ENCODE measurements around the gene PGF. TPM values are rescaled to one million over a fixed set of nuclear protein-coding genes. Genes with fewer than 3 reads are reported as not detected.

The PGF gene
- total and polyA plus RNA-seq, 2 of the 13 experiments (the other 11 are each of a cell fraction or from before 2014, with no cell fraction given) = 10.7 to 27.5 TPM

GRCh38 chr14:74922752-74923401 lies 32.5 kb downstream of the PGF start, which contains the start of gene RPS6KL1 (continued):
- TF ChIP-seq THAP11 (CRISPR knock-in tag; IDR thresholded peaks at IDR 0.05) (peak; percentile 34; the same call in 1 of the 2 replicates), PAF1 (CRISPR knock-in tag; IDR thresholded peaks at IDR 0.05) (no peak), SMAD9 (CRISPR knock-in tag; IDR thresholded peaks at IDR 0.05) (no peak), NFIB (CRISPR knock-in tag; IDR thresholded peaks at IDR 0.05; ENCODE audit: borderline replicate concordance) (no peak), LCORL (IDR thresholded peaks at IDR 0.05) (no peak), LCORL (CRISPR knock-in tag; IDR thresholded peaks at IDR 0.05) (peak; percentile 61; the same call in 1 of the 2 replicates), ZNF460 (CRISPR knock-in tag; IDR thresholded peaks at IDR 0.05; ENCODE audit: borderline replicate concordance) (no peak), CREBL2 (CRISPR knock-in tag; IDR thresholded peaks at IDR 0.05; ENCODE audit: borderline replicate concordance) (no peak), LRRFIP1 (CRISPR knock-in tag; conservative IDR thresholded peaks at IDR 0.05) (no peak), ASH2L (IDR thresholded peaks at IDR 0.05; ENCODE audit: insufficient read length, low read depth, low read length) (peak; percentile 54), ZNF501 (CRISPR knock-in tag; IDR thresholded peaks at IDR 0.05) (peak; percentile 58; the same call in 1 of the 2 replicates), MXD4 (CRISPR knock-in tag; IDR thresholded peaks at IDR 0.05) (peak; percentile 45; the same call in 1 of the 2 replicates), ATF7 (IDR thresholded peaks at IDR 0.05) (peak; percentile 55; the same call in 1 of the 2 replicates), ATF7 (CRISPR knock-in tag; IDR thresholded peaks at IDR 0.05) (peak; percentile 97), ZSCAN12 (CRISPR knock-in tag; IDR thresholded peaks at IDR 0.05) (no peak), ATF2 (CRISPR knock-in tag; IDR thresholded peaks at IDR 0.05) (peak; percentile 99), CCDC6 (CRISPR knock-in tag; IDR thresholded peaks at IDR 0.05) (peak; percentile 58; the same call in 1 of the 2 replicates), BORCS8-MEF2B (CRISPR knock-in tag; IDR thresholded peaks at IDR 0.05) (no peak)
- TF ChIP-seq, protein P1, sequence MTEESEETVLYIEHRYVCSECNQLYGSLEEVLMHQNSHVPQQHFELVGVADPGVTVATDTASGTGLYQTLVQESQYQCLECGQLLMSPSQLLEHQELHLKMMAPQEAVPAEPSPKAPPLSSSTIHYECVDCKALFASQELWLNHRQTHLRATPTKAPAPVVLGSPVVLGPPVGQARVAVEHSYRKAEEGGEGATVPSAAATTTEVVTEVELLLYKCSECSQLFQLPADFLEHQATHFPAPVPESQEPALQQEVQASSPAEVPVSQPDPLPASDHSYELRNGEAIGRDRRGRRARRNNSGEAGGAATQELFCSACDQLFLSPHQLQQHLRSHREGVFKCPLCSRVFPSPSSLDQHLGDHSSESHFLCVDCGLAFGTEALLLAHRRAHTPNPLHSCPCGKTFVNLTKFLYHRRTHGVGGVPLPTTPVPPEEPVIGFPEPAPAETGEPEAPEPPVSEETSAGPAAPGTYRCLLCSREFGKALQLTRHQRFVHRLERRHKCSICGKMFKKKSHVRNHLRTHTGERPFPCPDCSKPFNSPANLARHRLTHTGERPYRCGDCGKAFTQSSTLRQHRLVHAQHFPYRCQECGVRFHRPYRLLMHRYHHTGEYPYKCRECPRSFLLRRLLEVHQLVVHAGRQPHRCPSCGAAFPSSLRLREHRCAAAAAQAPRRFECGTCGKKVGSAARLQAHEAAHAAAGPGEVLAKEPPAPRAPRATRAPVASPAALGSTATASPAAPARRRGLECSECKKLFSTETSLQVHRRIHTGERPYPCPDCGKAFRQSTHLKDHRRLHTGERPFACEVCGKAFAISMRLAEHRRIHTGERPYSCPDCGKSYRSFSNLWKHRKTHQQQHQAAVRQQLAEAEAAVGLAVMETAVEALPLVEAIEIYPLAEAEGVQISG (CRISPR knock-in tag; IDR thresholded peaks at IDR 0.05) = peak; percentile 65
- TF ChIP-seq, protein P2, sequence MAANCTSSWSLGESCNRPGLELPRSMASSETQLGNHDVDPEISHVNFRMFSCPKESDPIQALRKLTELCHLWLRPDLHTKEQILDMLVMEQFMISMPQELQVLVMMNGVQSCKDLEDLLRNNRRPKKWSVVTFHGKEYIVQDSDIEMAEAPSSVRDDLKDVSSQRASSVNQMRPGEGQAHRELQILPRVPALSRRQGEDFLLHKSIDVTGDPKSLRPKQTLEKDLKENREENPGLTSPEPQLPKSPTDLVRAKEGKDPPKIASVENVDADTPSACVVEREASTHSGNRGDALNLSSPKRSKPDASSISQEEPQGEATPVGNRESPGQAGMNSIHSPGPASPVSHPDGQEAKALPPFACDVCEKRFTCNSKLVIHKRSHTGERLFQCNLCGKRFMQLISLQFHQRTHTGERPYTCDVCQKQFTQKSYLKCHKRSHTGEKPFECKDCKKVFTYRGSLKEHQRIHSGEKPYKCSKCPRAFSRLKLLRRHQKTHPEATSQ (CRISPR knock-in tag; IDR thresholded peaks at IDR 0.05; ENCODE audit: borderline replicate concordance) = no peak
